ENCODE data around the gene UNC5A.

The UNC5A gene

DNA sequence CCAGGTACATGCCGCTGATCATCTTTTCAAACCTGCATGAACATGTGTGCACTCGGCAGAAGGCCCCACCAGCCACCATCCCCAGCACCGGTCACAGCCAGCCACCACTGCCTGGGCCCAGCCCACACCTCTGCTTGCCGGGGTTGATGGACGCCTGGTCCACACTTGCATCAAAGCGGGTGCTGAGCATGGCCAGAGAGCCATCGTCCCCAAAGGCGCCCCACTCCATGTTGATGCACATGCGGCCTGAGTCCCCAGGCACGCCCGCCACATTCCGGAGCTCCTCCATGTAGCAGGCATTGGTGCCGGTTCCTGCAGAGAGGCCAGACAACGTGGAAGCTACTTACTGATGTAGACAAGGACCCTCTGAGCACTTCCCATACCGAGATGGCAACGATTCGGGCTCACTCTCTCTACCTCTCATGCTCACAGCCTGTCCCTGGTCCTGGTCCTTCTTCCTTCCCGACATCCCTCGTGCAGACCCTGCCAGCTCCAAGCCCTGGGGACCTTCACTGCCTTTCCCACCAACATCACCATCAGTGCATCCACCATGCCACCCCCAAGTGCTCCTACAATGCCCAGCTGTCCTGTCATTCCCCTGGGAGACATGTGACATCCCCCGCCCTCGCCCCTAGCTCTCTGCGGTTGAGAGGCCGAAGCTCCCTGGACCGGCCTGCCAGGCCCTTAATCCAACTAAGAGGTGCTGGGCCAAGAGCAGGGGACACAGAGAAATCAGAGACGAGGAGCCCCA, 71.6 kb downstream of the UNC5A start:
- no peak for DNase-seq

DNA sequence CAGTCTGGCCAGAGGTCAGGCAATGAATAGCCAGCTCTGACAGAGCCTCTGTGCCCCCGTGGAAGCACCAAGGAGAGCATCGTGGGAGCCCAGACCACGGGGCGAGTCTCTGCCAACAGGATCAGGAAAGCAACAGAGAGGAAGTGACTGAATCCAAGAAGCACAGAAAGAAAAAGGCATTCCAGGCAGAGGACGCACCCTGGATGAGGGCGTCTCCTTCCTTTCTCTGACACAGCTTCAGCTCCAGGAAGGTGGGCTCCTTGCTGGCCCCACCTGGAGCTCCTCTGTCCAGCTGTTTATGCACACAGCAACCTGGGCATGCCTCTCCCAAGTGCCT, 72.2 kb downstream of the UNC5A start:
- DNase-seq: no peak

DNA sequence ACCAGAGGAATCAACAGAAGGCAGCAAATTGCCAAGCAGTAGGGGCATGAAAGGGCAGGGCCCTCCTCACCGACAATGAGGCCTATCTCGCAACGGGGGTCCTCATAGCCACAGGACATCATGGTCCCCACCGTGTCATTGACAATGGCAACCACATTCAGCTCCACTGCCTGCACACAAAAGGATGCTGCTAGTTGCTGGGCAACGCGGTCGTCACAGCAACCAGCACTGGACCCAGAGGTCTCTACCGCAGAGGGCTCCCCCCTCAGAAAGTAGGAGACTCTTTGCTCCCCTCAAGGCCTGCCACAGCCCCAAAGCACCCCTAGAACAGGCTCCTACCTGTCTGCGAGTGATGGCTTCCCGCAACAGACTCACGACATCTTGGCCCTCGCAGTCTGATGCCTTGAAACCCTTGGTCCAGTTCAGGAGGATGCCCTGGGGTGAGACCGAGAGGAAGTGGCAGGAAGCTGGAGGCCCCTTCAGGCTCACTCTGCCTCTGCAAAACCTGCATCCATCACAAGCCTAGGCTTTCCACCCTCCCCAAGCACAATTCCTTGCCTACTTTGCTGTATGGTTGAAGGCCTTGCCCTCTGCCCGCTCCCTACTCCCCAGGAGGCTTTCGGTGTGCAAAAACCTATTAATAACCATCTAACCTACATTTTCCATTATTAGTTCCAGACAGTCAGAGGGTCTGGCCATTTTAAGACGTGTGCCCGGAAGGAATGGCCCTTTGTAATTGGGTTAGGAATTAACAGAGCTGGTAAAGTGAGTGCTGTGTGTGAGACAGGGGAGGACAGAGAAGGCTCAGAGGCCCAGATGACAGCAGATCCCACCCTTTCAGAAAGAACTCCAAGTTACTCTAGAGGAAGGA, 73.6 kb downstream of the UNC5A start:
- DNase-seq: no peak

DNA sequence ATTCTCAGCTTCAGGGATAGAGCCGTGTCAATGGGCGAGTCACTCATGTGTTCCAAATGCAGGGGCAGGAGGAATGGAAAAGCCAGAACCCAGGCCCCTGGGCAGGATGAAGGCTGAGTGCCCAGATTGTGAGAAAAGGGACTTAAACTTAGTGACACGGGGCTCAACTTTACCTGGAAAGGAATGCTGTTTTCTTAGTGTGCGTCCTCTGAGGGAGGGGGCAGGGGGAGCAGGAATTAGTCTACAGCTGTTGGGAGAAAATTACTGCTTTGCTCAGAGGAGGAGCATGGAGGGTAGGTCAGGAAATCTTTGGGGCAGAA, 74.2 kb downstream of the UNC5A start:
- DNase-seq: no peak

DNA sequence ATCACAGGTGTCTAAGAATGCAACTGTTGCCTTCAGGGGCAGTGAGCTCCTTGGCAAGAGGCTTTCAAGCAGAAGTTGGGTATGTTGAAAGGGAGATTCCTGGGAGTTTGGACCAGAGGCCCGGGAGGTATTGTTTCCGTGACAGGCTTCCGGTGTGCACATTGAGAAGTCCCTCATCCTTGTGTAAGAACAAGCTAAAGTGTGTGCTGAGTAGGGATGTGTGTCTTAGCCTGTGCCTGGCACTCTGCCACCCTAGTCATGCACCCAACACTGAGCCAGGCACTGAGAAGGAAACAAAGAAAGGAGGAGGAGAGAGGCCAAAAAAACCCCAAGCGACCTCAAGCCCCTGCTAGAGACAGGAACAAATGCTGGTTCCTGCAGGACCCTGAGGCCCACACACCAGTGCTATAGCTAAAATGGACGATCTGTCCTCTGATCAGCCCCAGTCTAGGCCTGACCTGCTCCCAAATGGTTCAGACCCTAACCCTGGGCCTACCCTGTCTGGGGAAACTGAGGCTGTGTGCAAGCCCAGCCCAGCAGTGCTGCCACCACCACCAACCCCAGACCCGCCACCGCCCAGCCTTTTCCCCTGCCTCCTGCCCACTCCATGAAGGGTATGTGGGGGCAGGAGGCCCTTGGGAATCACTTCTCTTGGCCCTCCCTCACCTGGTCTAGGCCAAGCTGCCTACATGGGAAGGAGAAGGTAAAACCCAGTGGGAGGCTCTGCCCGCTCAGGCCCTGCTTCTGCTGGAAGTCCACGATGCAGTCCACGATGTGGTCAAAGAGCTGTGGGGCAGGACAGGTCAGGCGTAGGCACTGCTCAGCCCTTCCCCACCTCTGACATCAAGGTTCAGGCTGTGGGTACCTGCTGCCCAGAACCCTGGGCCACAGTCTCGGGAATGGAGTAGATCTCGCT, 76.2 kb downstream of the UNC5A start:
- no peak for DNase-seq

DNA sequence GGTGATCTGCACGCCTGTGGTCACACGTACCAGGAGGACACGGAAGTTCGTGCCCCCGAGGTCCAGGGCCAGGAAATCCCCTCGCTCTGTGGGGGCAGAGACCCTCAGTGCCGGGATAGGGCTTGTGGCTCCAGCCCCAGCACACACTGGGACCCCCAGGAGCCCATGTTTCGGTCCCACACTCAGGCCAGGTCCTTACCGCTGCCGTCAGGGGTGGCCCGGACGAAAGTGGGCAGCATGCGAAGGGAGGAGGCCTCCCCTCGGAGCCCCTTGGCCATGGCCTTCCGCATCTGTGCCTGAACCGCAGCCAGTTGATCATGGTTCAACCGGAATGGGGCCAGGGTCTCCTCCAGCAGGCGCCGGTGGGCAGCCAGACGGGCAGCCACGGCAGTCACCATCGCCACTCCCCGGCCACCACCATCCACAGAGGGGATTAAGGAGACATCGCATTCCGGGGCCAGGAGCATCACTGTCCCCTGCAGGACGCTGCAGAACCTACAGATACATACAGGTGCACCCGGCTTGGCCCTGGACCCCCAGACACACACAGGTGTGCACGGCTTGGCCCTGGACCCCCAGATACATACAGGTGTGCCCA, 77.0 kb downstream of the UNC5A start:
- no peak for DNase-seq

DNA sequence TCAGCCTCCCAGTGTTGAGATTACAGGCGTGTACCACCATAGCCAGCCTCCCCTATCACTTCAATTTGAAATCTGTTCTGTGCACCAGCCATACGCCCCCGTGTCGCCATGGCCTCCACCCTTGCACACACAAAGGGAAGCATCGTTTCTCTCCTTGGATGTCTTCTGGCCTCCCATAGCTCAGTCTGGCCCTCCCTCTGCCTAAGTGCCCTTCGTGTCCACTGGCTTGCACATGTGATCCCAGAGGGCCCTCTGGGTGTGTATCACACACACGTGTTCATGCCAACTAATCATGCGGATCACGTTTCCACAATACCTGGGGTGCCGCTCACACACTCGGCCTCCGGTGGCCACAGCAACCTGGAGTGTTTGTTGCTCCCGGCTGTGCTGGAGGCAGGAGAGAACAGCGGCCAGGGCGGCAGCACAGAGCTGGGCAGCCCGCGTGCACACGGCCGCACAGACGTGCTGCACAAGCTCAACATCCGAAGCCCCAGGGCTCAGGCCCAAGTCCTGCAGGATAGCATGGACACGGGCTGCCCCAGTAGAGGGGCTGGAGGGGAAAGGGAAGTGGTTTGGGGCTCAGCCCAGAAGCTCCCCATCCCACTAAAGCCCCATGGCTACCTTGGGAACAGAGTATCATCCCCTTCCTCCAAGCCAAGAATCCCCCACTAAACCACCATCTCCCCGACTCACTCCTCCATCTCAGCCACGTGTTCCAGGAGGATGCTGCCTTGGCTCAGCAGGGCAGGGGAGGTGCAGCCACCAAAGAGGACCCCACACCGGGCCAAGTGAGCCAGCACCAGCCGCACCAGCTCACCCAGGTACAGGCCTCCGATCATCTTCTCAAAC, 77.9 kb downstream of the UNC5A start:
- DNase-seq: no peak

DNA sequence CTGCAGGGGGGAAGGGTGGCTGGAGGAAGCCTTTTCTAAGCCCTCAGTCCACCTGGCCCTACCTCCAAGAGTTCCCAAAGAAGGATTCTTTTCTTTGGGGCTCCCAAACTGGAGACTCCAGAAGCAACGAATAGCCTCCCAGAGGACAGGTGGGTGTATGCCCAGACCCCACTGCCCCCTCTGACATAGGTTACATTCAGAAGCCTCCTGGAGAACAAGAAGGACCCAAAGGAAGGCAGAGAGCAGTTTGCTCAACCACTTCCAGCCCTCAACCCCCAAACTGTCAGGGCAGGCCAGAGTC, 78.5 kb downstream of the UNC5A start:
- DNase-seq: no peak

DNA sequence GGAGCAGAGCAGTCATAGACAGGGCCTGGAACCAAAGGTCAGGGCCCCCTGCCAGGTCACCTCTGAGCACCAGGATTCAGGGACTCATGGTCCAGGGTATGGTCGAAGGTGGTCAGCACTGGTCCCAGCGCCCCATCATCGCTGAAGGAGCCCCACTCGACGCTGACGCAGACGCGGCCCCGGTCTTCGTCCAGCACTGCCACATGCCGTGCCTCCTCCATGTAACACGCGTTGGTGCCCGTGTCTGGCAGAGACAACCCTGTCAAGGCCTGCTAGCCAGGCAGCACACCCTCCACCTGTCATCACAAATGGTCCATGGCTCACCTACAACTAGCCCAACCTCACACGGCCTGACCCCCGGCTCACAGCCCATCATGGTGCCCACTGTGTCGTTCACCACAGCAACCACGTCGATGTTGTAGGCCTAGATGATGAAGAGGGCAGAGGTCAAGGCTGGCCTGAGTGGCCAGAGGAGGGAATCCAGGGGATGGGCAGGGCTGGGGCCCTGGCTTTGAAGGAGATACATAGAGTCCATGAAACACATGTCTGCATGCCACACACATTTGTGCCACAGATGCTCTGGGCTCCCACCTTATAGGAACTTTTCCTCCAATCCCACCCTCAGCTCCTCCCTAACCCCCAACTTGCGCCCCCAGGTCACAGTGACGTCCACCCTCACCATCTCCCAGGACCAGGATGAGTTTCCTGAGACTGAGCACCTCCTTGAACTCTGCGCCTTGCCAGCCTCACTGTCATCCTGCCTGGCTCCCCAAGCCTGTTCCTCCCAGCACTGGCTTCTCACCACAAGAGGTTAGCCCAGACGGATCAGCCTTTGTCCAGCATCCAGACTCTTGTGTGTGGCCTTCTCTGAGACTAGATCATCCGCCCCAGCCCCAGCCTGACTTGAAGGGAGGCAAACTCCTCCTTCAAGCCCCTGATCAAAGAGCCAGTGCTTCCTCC, 79.2 kb downstream of the UNC5A start:
- no peak for DNase-seq

DNA sequence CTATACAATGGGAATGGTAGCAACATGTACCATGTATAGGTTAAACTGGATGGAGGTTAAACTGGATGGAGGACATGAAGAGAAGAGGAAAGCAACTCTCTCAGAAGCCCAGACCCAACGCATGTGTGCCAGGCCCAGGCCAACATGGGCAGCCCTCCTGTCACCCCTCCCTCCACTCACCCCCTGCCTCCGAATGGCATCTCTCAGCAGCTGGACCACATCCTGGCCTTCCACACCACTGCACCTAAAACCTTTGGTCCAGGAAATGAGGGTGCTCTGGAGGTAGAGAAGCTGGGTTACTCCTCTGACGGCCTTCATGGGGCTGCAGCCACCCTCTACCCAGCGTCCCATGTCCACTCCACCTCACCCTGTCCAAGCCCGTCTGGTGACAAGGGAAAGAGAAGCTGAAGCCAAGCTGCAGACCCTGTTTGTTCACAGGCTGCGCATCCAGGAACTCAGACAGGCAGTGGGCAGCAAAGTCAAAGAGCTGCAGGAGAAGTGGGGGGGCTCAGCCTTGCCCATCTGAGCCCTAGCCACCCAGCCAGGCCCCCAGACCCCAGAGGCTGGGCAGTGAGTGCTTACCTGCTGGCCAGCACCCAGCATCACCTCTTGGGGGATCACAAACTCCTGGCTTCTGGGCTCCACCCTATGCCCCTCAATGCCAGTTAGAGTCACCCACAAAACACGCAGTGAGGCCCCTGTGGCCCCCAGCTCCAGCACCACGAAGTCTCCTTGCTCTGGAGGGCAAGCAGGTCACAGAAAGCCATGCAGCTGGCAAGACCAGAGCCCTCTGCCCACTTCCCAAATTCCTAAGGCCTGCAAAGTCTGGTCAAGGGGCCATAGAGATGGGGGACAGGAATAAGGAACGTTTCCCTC, 80.3 kb downstream of the UNC5A start:
- no peak for DNase-seq

DNA sequence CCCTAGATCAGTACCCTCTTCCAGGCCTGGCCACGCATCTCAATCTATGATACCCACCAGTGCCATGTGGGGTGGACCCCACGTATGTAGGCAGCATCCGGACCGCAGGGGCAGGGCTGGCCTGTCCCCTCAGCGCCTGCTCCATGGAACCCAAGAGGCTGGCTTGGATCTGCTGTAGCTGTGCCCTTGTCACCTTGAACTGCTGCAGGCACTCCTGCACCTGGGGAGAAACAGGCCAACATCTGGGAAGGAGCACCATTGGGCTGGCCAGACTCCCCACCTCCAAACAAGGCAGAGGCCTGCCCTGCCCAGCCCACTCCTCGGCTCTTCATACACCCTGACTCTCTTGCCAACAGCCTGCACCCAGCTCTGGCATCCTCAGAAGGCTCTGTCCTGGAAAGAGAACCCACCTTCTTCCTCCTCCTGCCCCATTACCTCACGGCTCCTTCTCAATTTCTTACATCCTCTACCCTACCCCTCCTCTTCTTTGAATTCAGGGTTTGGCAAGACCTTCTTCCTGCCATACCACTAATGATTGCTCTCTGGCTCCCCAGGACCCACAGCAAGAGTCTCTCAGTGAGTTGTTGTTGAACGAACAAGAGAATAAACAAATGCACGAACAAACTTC, 81.1 kb downstream of the UNC5A start:
- no peak for DNase-seq

DNA sequence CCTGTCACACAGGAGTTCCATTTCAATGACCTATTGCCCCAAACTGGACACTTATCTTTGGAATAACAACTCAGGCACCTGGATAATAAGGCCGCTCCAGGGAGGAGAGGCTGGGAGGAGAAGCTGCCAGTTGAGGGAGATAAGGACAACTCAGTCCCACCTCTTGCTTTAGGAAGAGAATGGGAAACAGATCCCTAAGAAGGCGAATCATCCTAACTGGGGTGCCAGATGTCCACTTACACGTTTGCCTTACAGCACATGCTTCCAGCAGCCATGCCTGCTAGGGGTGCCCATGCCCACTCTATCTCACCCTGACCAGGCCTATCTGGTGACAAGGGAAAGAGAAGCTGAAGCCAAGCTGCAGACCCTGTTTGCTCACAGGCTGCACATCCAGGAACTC, 82.3 kb downstream of the UNC5A start:
- no peak for DNase-seq

DNA sequence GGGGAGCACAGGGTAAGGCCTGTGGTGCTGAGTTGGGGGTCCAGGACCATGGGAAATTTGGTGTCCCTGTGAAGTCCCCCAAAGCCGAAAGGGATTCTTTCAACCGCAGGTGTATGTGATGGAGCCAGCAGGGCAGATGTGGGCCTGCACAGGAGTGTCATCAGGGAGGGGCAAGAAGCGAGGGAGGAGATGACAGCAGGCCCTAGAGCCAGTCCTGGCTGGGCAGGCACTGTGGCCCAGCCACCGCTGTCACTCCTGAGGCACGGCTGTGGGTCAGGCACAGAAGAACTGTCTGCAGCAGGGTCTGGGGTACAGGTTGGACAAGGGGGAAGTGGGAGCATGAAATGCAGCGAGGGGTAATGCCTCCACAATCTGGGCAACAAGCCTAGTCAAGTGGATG, 83.9 kb downstream of the UNC5A start:
- no peak for DNase-seq

DNA sequence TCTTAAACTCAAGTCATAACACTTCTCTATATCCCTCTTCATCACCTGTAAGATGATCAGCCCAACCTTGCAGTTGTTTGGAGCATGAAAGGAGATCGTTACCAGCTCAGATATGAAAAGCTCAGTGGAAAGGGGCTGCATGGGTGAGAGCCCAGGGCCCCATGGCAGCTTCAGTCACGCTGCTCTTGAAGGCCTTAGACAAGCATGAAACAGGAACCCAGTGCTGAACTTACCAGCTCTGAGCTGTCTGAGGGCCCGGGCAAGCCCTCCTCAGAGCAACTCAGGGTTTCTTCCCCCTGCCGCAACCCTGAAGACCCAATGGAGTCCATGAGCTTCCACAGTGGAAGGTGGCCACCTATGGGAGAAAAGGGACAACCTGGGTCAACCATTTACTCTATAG, 85.5 kb downstream of the UNC5A start:
- no peak for DNase-seq

DNA sequence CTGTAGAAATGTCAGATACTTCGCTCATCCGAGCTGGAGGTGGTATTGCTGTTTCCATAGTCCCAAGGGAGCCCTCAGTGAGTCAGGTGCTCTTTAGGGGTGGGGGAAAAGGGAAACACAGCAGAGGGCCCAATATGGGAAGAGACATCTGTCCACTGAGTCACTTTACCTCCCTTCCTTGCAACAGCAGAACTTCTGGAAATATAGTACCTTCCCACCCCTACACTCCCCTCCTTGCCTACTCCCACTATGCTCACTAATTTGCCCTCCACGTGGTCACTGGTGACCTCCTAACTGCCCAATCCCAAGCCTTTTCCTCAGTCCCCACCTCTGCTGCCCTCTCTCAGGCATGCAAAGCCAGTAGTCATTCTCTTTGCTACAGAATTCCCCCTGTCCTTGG, 86.9 kb downstream of the UNC5A start:
- no peak for DNase-seq

DNA sequence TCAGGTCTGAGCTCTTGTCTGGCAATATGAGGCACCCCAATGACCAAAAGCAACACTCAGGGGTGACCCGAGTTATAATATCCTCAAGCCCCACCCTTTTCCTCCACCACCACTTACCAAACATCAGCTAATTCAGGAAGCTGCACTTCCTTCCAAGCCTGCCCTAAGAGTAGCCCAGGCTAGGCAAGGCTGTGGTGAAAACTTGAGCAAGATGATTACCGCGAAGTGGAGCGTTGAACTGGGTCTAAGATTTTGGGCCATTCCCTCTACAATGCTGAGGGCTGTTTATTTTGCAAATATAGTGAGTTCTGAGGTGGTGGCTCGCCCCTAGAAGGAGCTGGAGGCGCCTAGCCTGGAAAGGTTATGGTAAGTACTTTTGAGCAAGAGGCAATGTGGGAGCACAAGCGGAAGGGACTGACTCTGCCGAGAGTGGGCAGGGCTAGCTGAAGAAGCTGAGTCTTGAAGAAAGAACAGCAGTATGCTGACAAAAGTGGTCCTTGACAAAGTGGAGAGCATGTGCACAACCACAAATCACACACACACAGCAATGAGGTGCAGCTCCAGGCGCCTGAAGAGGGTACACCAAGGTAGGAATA, 89.0 kb downstream of the UNC5A start, which contains the start of gene HK3:
TSS of gene HK3 (minus strand) at position 51 of the 596 bp plus-strand sequence. CDS start 3,187 bp downstream, outside the sequence.
- peak; percentile 35 for DNase-seq

DNA sequence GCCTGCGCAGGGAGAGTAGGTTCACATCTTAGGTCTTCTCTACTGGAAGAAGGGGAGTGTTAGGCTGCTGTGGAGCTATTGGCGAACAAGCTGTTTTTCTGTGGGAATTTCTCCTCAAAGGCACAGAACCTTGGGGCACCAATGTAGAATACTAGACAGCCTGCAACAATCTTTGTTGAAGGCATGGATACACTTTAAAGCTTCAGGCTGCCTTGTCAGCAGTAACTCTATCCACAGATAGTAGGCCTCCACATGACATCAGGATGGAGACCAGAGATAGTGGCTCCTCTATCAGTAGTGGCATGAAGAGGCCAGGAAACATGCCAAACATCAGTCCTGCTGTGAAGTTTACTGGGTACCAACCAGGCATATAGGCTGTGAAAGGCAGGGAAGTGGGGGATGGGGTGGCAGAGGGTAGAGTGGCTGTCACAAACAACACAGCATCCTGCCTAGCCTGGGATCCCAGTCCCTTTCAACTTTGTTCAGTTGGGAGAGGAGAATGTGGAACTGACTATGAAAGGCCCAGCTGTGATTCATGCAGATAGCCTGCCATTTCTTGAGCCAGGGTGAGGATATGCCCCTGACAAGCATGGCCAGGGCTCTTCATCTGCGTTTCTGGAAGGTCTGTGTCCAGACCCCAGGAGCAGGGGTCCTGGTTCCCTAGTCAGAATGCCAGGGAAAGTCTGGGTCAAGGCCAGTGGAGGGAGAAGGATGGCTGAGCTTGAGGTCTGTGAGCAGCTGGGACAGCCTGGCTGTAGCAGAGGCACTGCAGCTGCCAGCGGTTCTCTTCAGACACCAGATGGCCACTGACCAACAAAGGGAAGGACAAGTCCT, 89.8 kb downstream of the UNC5A start:
- no peak for DNase-seq

DNA sequence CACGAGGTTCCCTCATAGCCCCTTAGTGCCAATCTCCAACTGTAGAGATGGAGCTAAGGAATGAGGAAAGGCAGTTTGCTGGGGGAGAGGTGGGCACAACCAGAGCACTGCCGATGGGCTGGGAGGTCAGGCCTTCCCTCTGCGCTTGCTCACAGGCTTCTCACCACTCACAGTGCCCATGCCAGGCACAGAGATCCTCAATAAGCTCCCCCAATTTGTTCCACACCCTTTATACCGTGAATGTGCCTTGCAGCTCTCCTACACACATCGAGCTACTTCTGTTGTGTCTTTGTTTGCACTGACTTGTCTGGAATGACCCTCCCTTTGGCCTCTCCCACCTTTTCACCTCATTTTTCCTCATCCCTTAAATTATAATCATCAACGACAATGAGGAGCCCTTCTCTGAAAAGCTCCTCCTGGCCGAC, 90.4 kb downstream of the UNC5A start:
- no peak for DNase-seq

All from CD4-positive, alpha-beta T cell treated with Interferon gamma for 1 hour (primary cell).